ENCODE results near the gene ARID3A. TPM values are rescaled to one million over a fixed set of nuclear protein-coding genes. Genes with fewer than 3 reads are reported as not detected.

ARID3A gene
- 22.1 and 24.1 TPM in 2 replicates for total RNA-seq

GRCh38 chr19:925526-926322, at the start of gene ARID3A:
TSS of gene ARID3A (plus strand) at chr19:926035. CDS start at chr19:929529, 3,494 bp downstream.

GRCh38 chr19:892894-893689, 32.7 kb upstream of the ARID3A start, which contains the start of the genes MED16 and RNU6-9:
TSS of gene MED16 (minus strand) at chr19:893187. CDS start at chr19:891131, 2,056 bp downstream.
TSS of gene RNU6-9 (plus strand) at chr19:893484.

GRCh38 chr19:913080-913748, 12.6 kb upstream of the ARID3A start, which contains the start of gene R3HDM4:
TSS of gene R3HDM4 (minus strand) at chr19:913219. CDS start at chr19:913157, 62 bp downstream.

GRCh38 chr19:917323-918151, 8.3 kb upstream of the ARID3A start, which contains the start of gene KISS1R:
TSS of gene KISS1R (plus strand) at chr19:917333. CDS start at chr19:917503, 170 bp downstream.

GRCh38 chr19:984165-984967, 58.5 kb downstream of the ARID3A start, which contains the start of gene WDR18:
TSS of gene WDR18 (plus strand) at chr19:984345. CDS start at chr19:984354, 9 bp downstream.

GRCh38 chr19:1000095-1000494, 74.3 kb downstream of the ARID3A start, which contains the start of gene GRIN3B:
TSS of gene GRIN3B (plus strand) at chr19:1000419. CDS start at chr19:1000438, 19 bp downstream.

GRCh38 chr19:1020868-1021425, 95.1 kb downstream of the ARID3A start, which contains the start of gene TMEM259:
TSS of gene TMEM259 (minus strand) at chr19:1021123. CDS start at chr19:1020996, 127 bp downstream.

Other genes starting within 250 kb of the ARID3A start
- gene FSTL3, start 249.6 kb upstream of the ARID3A start, total RNA-seq, result 507 and 589 TPM in 2 replicates
- gene PRSS57, start 230.6 kb upstream of the ARID3A start, total RNA-seq, result not detected in 2 replicates
- gene PALM, start 217.1 kb upstream of the ARID3A start, total RNA-seq, result 6.0 and 75.6 TPM in 2 replicates
- gene MISP, start 174.9 kb upstream of the ARID3A start, total RNA-seq, result 7.0 and 20.2 TPM in 2 replicates
- 230 and 407 TPM in 2 replicates for gene PTBP1, start 128.6 kb upstream of the ARID3A start, total RNA-seq
- gene PLPPR3, start 104.1 kb upstream of the ARID3A start, total RNA-seq, result 1.5 and 4.7 TPM in 2 replicates
- not detected in 2 replicates for gene AZU1, start 98.2 kb upstream of the ARID3A start, total RNA-seq
- gene PRTN3, start 85.0 kb upstream of the ARID3A start, total RNA-seq, result not detected in 2 replicates
- 0.63 TPM in 1 of 2 replicates, not detected in the other for gene ELANE, start 73.7 kb upstream of the ARID3A start, total RNA-seq
- 0.81 and 7.0 TPM in 2 replicates for gene CFD, start 66.4 kb upstream of the ARID3A start, total RNA-seq
- gene MED16, start 32.8 kb upstream of the ARID3A start, total RNA-seq, result 63.2 and 66.3 TPM in 2 replicates
- not detected in 2 replicates for gene RNU6-9, start 32.6 kb upstream of the ARID3A start, total RNA-seq
- 45.5 and 61.0 TPM in 2 replicates for gene R3HDM4, start 12.8 kb upstream of the ARID3A start, total RNA-seq
- gene KISS1R, start 8.7 kb upstream of the ARID3A start, total RNA-seq, result 0.13 TPM in 1 of 2 replicates, not detected in the other
- gene WDR18, start 58.3 kb downstream of the ARID3A start, total RNA-seq, result 91.8 and 108 TPM in 2 replicates
- 0.49 and 2.5 TPM in 2 replicates for gene GRIN3B, start 74.4 kb downstream of the ARID3A start, total RNA-seq
- gene TMEM259, start 95.1 kb downstream of the ARID3A start, total RNA-seq, result 165 and 187 TPM in 2 replicates
- gene RNU6-2, start 95.5 kb downstream of the ARID3A start, total RNA-seq, result not detected in 2 replicates
- 407 and 539 TPM in 2 replicates for gene CNN2, start 100.6 kb downstream of the ARID3A start, total RNA-seq
- gene ABCA7, start 114.1 kb downstream of the ARID3A start, total RNA-seq, result 25.1 and 37.0 TPM in 2 replicates
- gene ARHGAP45, start 141.1 kb downstream of the ARID3A start, total RNA-seq, result 3.1 and 4.8 TPM in 2 replicates
- gene POLR2E, start 169.3 kb downstream of the ARID3A start, total RNA-seq, result 264 and 284 TPM in 2 replicates
- 420 and 659 TPM in 2 replicates for gene GPX4, start 178.0 kb downstream of the ARID3A start, total RNA-seq
- gene SBNO2, start 248.2 kb downstream of the ARID3A start, total RNA-seq, result 48.6 and 75.7 TPM in 2 replicates

Measured in mesangial cell (primary cell).